Smooth muscle cell (in vitro differentiated cells): ENCODE data around the gene ABI1. TPM values are rescaled to one million over a fixed set of nuclear protein-coding genes. Genes with fewer than 3 reads are reported as not detected.

Experiments
- DNase-seq: peaks from one replicate; lab custom pipeline; 2025; ENCODE audit not compliant: unreplicated experiment; lab: John Stamatoyannopoulos, UW
- H2AFZ ChIP-seq: fragments of 200-600 bp; sonication (generic); 2 replicates; pipeline ENCODE4 v1.6.0; 2016; ENCODE audit warnings: antibody characterized with exemption, low read depth, mild to moderate bottlenecking
- H3F3A ChIP-seq: fragments of 200-600 bp; sonication (generic); 2 replicates; pipeline ENCODE4 v1.6.0; 2017; ENCODE audit warnings: antibody characterized with exemption, low read depth
- H3K27ac ChIP-seq: fragments of 200-600 bp; sonication (generic); 2 replicates; pipeline ENCODE4 v1.5.1; 2016; ENCODE audit warnings: low read depth, mild to moderate bottlenecking
- H3K27me3 ChIP-seq: fragments of 200-600 bp; sonication (generic); 2 replicates; pipeline ENCODE4 v1.6.1; 2016; ENCODE audit warnings: low read depth, mild to moderate bottlenecking
- H3K36me3 ChIP-seq: fragments of 200-600 bp; sonication (generic); 2 replicates; pipeline ENCODE4 v1.5.1; 2016; ENCODE audit warnings: low read depth
- H3K4me1 ChIP-seq: fragments of 200-600 bp; sonication (generic); 2 replicates; pipeline ENCODE4 v1.5.1; 2016; ENCODE audit warnings: low read depth
- H3K4me2 ChIP-seq: fragments of 200-600 bp; sonication (generic); 2 replicates; pipeline ENCODE4 v1.6.0; 2016; ENCODE audit warnings: mild to moderate bottlenecking
- H3K4me3 ChIP-seq: fragments of 200-600 bp; sonication (generic); 2 replicates; pipeline ENCODE4 v1.5.1; 2016; ENCODE audit warnings: mild to moderate bottlenecking
- H3K79me2 ChIP-seq: fragments of 200-600 bp; sonication (generic); 2 replicates; pipeline ENCODE4 v1.6.0; 2016; ENCODE audit warnings: low read depth, mild to moderate bottlenecking
- H3K9ac ChIP-seq: fragments of 200-600 bp; sonication (generic); 2 replicates; pipeline ENCODE4 v1.6.0; 2016; ENCODE audit warnings: low read depth
- H3K9me3 ChIP-seq: fragments of 200-600 bp; sonication (generic); replicated peaks from 2 replicates; pipeline ENCODE4 v1.5.1; 2016; ENCODE audit warnings: low read depth
- H4K20me1 ChIP-seq: fragments of 200-600 bp; sonication (generic); 2 replicates; pipeline ENCODE4 v1.6.0; 2016; ENCODE audit warnings: low read depth
- WGBS: methylation state at CpG from one replicate; pipeline ENCODE4 v1.1.7; 2016; ENCODE audit warnings: low lambda C conversion rate; 5-methylcytosine and 5-hydroxymethylcytosine counted together
- polyA plus RNA-seq: library from polyadenylated mRNA; unstranded; fragments of >200 nt; fragmentation: Nextera tagmentation; extraction: Ambion mirVana; gene quantifications from 2 replicates; pipeline ENCODE4 v1.2.1, GENCODE V29; 2016
- total RNA-seq: library from RNA; depleted of rRNA; stranded (reverse); fragments of >200 nt; gene quantifications from 2 replicates; pipeline ENCODE4 v1.2.3, GENCODE V29; 2014
- TF ChIP-seq, protein P1 (sequence below): fragments of 200-600 bp; sonication (generic); IDR thresholded peaks from 2 replicates; pipeline ENCODE4 v1.5.1; 2017; ENCODE audit warnings: borderline replicate concordance, mild to moderate bottlenecking, antibody characterized with exemption; ENCODE audit not compliant: insufficient read depth, poor library complexity, severe bottlenecking

The ABI1 gene
- total and polyA plus RNA-seq, 2 experiments from 2014 or later: 40.3 to 51.4 TPM

DNA sequence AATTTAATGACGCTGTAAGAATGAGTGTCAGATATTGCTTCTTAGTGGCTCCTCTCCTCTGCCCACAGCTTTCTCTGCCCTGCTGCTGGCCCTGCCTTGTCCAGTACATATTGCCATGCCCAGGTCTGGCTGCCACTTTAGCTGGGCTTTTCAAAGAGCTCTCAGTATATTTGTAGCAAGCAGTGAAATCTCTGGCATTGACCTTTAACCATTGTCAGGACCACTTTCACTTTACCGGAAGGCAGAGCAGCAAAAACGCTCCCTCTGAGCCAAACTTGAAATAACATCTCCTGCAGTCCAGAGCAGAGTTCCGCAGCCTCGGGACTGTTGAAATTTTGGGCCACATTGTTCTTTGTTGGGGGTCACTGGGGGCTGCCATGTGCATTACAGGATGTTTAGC lies 149.4 kb downstream of the ABI1 start:
- no peaks in the 10 kb centered on the region for H3K79me2 ChIP-seq
- H3K4me2 ChIP-seq: no peak overlapping the region
- WGBS: no CpG with 5 or more reads among the region's 5 CpGs
- H3K9me3 ChIP-seq: no peaks in the 10 kb centered on the region
- peaks cover 4% of the 10 kb centered on the region for H3K36me3 ChIP-seq
- H4K20me1 ChIP-seq: no peaks in the 10 kb centered on the region
- H3K27ac ChIP-seq: no peak overlapping the region
- TF ChIP-seq, protein P1, sequence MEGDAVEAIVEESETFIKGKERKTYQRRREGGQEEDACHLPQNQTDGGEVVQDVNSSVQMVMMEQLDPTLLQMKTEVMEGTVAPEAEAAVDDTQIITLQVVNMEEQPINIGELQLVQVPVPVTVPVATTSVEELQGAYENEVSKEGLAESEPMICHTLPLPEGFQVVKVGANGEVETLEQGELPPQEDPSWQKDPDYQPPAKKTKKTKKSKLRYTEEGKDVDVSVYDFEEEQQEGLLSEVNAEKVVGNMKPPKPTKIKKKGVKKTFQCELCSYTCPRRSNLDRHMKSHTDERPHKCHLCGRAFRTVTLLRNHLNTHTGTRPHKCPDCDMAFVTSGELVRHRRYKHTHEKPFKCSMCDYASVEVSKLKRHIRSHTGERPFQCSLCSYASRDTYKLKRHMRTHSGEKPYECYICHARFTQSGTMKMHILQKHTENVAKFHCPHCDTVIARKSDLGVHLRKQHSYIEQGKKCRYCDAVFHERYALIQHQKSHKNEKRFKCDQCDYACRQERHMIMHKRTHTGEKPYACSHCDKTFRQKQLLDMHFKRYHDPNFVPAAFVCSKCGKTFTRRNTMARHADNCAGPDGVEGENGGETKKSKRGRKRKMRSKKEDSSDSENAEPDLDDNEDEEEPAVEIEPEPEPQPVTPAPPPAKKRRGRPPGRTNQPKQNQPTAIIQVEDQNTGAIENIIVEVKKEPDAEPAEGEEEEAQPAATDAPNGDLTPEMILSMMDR: no peak
- no peaks in the 10 kb centered on the region for H3F3A ChIP-seq
- H3K4me3 ChIP-seq: no peak overlapping the region
- no peaks in the 10 kb centered on the region for H3K4me1 ChIP-seq
- H3K9ac ChIP-seq: no peak overlapping the region
- H2AFZ ChIP-seq: no peak overlapping the region
- H3K27me3 ChIP-seq: no peaks in the 10 kb centered on the region
- no peak for DNase-seq

DNA sequence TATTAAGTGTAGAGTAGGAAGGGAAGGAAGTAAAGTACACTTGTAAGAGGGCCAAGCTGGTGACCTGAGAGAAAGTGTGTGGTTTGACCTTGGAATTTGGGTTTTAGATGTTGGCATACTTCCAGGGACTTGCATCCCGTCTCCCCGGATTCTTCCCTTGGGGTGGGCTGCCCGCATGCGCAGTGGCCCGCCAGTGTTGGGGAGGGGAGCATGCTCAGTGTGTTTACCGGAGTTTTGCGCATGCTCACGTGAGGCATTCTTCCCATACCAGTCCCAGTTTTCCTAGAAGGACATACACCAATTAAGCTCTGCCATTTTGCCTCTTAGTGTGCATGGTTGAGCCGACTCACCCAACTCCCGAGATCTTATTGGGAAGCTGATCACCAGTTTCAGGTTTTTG lies 153.8 kb downstream of the ABI1 start:
- Histone ChIP-seq H3K79me2 (peaks cover 10% of the 10 kb centered on the region), H3K36me3 (no peaks in the 10 kb centered on the region), H2AFZ (no peak overlapping the region), H3K9me3 (no peaks in the 10 kb centered on the region), H3F3A (no peaks in the 10 kb centered on the region), H3K9ac (no peak overlapping the region), H3K4me3 (no peak overlapping the region), H4K20me1 (no peaks in the 10 kb centered on the region), H3K27me3 (no peaks in the 10 kb centered on the region), H3K27ac (no peak overlapping the region), H3K4me1 (no peaks in the 10 kb centered on the region), H3K4me2 (no peak overlapping the region)
- WGBS: 87% methylated on average over 10 of the region's 10 CpGs
- DNase-seq: no peak
- TF ChIP-seq, protein P1: no peak

DNA sequence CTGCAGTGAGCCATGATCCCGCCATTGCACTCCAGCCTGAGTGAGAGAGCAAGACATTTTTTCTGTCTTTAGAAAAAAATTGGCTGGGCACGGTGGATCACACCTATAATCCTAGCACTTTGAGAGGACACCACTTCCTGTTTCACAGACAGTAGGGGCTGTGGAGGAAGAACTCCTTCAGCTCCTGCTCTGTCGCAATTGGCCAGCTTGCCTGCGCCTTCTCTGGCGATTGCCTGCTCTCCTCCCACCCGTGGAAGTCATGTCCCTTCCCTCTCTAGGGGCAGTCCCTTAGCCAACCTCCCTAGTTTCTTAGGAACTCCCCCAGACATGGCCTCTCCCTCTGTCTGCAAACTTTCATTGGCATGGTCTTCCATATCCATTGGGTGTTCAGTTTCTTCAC lies 154.6 kb downstream of the ABI1 start:
- no peaks in the 10 kb centered on the region for H3K36me3 ChIP-seq

DNA sequence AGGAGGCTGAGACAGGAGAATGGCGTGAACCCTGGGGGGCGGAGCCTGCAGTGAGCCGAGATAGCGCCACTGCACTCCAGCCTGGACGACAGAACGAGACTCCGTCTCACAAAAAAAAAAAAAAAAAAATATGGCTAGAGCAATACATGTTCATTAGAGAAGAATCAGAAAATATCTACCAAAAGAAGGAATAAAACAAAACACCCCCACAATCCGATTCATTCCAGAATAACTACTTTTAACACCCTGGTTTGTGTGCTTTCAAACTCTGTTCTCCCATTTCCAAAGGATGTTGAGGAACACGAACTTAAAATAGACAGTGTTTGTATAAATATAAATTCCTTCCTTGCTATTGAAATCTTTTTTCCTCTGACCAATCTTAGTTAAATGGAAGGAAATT lies 156.8 kb downstream of the ABI1 start:
- H2AFZ ChIP-seq: no peak overlapping the region
- no peaks in the 10 kb centered on the region for H3K36me3 ChIP-seq
- H3K27me3 ChIP-seq: no peaks in the 10 kb centered on the region
- no peaks in the 10 kb centered on the region for H3K4me1 ChIP-seq
- H3K79me2 ChIP-seq: peaks cover 36% of the 10 kb centered on the region
- WGBS: 99% methylated on average over 2 of the region's 9 CpGs
- H3F3A ChIP-seq: no peaks in the 10 kb centered on the region
- no peak overlapping the region for H3K4me3 ChIP-seq
- H3K9ac ChIP-seq: no peak overlapping the region
- H3K27ac ChIP-seq: no peak overlapping the region
- TF ChIP-seq, protein P1: no peak
- DNase-seq: no peak
- H4K20me1 ChIP-seq: no peaks in the 10 kb centered on the region
- no peak overlapping the region for H3K4me2 ChIP-seq
- H3K9me3 ChIP-seq: no peaks in the 10 kb centered on the region

More for the DNA sequence above, 154.6 kb downstream of the ABI1 start:
- Histone ChIP-seq H3K27ac (no peak overlapping the region), H3K79me2 (peaks cover 14% of the 10 kb centered on the region), H3K4me2 (no peak overlapping the region), H3F3A (no peaks in the 10 kb centered on the region), H3K9me3 (no peaks in the 10 kb centered on the region), H3K4me1 (no peaks in the 10 kb centered on the region), H3K27me3 (no peaks in the 10 kb centered on the region), H2AFZ (no peak overlapping the region), H3K9ac (no peak overlapping the region), H4K20me1 (no peaks in the 10 kb centered on the region), H3K4me3 (no peak overlapping the region)
- 93% methylated on average over 6 of the region's 6 CpGs for WGBS
- TF ChIP-seq, protein P1: no peak
- DNase-seq: no peak
